Measurements from ENCODE around the gene TRMU. TPM values are rescaled to one million over a fixed set of nuclear protein-coding genes. Genes with fewer than 3 reads are reported as not detected.

The TRMU gene, protein sequence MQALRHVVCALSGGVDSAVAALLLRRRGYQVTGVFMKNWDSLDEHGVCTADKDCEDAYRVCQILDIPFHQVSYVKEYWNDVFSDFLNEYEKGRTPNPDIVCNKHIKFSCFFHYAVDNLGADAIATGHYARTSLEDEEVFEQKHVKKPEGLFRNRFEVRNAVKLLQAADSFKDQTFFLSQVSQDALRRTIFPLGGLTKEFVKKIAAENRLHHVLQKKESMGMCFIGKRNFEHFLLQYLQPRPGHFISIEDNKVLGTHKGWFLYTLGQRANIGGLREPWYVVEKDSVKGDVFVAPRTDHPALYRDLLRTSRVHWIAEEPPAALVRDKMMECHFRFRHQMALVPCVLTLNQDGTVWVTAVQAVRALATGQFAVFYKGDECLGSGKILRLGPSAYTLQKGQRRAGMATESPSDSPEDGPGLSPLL
- total RNA-seq = 10 to 100 TPM; 27.5 to 41.9 TPM
- long read RNA-seq, transcript TRMU-201 (11 exons, 1,940 nt) = major isoform, 33 of 108 reads
- long read RNA-seq, transcript TRMU-204 (10 exons, 1,793 nt) = minor isoform, 9 of 108 reads
- long read RNA-seq, partial matches to known transcripts = 8 of 108 reads
- long read RNA-seq, other reads (novel, unspliced or antisense) = 43 of 108 reads

DNA sequence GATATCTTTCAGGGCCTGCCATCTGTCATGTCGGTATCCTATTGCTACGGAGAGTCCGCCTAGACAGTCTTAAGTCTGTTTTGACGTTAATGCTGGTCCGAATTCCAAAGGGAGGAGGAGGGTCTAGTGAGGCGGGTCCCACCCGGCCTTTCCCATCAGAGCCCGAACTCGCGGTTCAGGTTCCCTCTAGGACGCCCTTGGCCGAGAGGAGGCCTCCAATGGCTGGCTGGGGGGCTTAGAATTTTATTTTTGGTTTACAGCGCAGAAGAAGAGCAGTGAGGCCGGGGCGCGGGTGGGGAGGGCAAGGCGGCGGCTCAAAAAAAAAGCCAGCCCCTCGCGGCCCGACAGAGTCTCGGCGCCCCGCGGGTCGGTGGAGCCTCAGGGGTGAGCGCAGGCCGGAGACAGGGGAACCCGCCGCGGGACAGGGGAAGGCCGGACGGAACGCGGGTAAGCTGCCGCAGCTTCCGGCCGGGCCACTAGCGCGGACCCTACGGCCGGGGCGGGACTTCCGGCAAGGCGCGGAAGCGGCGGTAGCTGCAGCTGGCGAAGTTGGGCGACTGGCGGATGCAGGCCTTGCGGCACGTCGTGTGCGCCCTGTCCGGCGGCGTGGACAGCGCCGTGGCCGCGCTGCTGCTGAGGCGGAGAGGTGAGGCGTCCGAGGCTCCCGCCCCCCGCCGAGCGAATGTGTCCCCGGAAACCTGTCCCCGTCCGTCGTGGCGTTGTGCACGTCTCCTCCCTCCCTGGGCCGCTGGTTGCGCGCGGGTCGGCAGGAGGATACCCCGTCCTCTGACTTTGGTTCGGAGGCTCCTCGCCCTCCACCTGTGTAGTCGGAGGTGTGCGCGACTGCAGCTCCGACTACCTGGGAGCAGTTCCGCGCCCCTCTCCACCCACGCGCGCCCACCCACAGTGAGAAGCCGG, at the start of gene TRMU:
Gene TRMU (plus strand): TSS at position 514 of the 918 bp plus-strand sequence. CDS start 51 bp downstream, at position 565.
- intact Hi-C loops (cut with DNase I) = no loop called here
- ATAC-seq = peak; percentile 97

DNA sequence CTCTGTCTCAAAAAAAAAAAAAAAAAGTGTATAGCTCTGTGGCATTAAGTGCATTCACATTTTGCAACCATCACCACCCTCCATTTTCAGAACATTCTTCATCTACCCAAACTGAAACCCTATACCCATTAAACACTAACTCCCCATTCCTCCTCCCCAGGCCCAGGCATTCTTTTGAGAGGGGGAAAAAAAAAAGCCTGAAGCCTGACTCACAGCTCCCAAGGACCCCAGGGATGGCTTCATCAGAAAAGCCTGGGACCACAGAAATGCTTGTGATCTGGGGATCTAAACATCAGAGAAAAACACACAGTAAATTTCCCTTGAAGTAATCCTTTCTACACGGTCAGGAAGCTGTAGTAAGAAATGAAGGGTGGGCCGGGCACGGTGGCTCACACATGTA, 49.5 kb upstream of the TRMU start:
- ATAC-seq (no peak), DNase-seq (no peak)
- intact Hi-C loops (cut with DNase I) = loop anchor here in 1 of 2 donors (5.0 kb wide), 1 partner anchor 34 kb away; the partner anchor contains the start of gene CDPF1

More for the DNA sequence above, at the start of gene TRMU:
- DNase-seq = peak; percentile 92

DNA sequence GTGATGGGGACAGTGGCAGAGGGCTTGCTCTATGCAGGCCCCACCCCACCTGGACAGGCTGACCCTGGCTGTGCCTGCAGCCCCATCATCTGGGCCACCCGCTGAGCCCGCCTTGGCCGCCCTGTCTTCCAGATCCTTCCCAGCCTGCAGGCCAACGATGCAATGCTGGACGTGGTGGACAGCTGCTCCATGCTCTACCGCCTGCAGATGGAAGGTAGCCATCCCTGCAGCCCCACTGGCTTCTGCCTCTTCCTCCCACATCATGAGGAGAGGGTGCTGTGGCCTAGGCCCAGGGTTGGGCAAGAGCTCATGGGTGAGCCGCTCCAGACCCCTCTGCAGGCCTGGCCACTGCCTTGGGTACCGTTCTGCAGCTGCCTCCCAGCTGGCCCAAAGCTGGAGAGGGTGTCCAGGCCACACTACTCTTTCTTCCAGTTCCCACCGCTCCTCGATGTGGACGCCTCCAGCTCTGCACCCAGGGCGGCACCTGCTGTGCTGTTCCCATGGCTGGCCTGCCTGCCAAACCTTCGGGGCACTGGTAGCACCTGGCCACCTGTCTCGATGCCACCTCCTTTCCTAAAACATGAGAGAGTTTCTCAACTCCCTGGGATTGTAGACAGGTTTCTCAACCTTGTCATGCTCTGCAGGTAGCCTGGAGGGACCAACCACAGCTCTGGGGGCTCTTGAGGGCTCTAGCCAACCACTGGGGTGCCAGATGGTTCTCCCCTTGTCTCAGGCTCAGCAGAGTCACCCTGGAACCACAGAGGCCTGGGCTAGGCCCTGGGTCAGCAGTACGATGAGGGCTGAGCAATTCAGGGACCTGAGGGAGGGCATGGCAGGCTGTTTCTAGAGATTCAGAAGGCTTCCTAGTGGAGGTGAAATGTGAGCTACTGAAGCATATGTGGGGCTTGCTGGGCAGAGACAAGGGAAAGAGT, 48.3 kb upstream of the TRMU start:
- intact Hi-C loops (cut with DNase I) = loop anchor here in 1 of 2 donors (5.0 kb wide), 1 partner anchor 35 kb away; the partner anchor contains the start of gene CDPF1
- ATAC-seq (no peak), DNase-seq (peak; percentile 13)

DNA sequence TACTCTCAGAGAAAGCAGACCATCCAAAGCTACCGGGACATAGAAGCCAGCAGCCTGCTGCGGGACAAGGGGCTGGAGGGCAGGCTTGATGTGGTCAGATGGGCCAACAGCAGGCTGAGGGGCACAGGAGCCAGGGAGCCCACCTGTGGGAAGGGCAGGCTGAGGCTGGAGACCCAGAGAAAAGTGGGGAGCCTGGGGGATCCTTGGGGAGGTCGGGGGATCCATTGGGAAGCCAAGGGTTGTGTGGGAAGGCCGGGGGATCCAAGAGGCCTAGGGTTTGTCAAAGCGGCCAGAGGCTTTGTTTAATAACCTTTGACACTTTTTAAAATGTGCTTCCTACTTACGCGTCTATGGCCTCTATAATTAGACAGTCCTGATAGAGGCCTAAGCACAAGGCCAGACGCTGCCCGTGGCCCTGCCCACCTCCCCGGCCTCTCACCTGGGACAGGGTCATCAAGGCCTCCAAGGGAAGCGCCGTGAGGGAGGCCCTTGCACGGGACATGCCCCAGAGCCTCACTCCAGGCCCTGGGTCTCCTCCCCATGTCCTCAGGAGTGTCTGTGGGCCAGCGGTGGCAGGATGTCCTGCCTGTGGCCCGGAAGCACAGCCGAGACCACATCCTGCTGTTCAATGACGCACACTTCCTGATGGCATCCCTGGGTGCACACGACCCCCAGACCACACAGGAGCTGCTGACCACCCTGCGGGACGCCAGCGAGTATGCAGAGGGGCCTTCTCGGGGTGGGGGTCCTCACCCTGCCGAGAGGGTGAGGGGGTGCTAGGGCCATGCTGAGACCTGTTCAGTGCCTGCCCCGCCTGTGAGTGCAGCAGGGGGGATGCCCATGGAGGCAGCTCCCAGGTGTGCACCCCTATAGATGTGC, 47.4 kb upstream of the TRMU start:
- DNase-seq = peak; percentile 46
- peak; percentile 22 to 31 for ATAC-seq
- intact Hi-C loops (cut with DNase I) = loop anchor here in 1 of 2 donors (5.0 kb wide), 1 partner anchor 36 kb away; the partner anchor contains the start of gene CDPF1

DNA sequence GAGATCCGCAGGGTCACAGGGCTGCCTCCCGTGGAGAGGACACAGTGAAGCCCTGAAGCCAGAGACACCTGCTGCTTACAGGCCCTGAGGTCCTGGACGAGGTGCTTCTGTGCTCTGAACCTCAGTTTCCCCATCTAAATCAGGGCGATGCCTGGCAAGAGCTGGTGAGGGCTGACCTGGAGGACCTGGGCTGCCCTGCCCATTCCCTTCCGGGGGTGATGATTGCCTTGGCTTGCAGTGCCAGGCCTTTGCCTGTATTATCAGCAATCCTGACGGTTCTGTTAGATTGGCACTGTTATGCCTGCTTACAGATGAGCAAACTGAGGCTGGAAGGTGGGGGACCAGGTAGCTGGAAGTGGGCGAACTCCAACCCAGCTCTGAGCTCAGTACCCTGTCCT, 46.7 kb upstream of the TRMU start:
- no peak for DNase-seq
- intact Hi-C loops (cut with DNase I) = loop anchor here in 1 of 2 donors (5.0 kb wide), 1 partner anchor 37 kb away; the partner anchor contains the start of gene CDPF1
- ATAC-seq = no peak

DNA sequence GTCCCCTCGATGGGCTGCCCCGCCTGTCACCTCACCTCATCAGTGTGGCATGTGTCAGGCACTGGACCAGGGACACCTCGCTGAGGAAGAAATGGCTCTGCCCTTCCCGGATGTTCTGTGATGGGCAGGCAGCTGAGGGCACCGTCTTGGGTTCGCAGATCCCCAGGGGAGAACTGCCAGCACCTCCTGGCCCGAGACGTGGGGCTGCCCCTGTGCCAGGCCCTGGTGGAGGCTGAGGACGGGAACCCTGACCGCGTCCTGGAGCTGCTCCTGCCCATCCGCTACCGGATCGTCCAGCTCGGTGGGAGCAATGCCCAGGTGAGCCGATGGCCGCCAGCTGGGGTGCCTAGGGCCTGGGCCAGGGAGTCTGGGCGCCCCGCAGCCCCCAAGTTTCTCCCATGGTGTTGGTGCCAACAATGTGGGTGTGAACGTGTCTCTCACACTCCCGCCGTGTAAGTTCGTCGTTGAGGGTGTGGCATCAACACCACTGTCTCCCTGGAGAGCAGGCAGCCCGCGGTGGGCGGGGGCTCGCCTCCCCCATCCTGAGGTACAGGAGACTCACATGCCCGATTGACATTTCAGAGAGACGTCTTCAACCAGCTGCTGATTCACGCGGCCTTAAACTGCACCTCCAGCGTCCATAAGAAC, 46.1 kb upstream of the TRMU start:
- ATAC-seq (peak; percentile 13 to 60), DNase-seq (no peak)
- intact Hi-C loops (cut with DNase I) = loop anchor here in 1 of 2 donors (5.0 kb wide), 1 partner anchor 37 kb away; the partner anchor contains the start of gene CDPF1

DNA sequence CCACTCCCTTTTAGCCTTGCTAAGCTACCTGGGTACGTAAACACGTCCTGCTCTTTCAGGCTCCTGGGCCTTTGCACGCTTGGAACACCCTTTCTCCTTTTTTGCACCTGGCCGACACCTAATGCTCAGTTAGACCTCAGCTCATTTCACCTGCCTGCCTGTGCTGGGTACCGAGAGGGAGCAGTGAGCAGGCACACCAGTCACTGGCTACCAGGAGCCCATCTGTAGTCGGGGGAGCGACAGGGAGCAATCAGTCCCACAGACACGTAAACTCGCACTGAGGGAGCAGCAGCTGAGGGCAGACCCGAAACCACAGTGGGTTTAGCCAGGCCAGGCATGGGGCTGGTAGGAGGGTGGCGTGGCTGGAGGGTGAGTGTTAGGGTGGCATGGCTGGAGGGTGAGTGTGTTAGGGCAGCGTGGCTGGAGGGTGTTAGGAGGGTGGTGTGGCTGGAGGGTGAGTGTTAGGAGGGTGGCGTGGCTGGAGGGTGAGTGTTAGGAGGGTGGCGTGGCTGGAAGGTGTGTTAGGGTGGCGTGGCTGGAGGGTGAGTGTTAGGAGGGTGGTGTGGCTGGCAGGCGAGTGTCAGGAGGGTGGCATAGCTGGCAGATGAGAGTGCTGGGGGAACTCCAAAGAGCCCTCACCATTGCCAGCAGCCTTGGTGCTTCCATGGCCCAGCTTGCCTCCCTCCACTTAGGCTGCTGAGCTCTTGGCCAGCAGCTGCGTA, 45.2 kb upstream of the TRMU start:
- ATAC-seq = peak; percentile 58 to 62
- peak; percentile 50 for DNase-seq
- intact Hi-C loops (cut with DNase I) = no loop called here

DNA sequence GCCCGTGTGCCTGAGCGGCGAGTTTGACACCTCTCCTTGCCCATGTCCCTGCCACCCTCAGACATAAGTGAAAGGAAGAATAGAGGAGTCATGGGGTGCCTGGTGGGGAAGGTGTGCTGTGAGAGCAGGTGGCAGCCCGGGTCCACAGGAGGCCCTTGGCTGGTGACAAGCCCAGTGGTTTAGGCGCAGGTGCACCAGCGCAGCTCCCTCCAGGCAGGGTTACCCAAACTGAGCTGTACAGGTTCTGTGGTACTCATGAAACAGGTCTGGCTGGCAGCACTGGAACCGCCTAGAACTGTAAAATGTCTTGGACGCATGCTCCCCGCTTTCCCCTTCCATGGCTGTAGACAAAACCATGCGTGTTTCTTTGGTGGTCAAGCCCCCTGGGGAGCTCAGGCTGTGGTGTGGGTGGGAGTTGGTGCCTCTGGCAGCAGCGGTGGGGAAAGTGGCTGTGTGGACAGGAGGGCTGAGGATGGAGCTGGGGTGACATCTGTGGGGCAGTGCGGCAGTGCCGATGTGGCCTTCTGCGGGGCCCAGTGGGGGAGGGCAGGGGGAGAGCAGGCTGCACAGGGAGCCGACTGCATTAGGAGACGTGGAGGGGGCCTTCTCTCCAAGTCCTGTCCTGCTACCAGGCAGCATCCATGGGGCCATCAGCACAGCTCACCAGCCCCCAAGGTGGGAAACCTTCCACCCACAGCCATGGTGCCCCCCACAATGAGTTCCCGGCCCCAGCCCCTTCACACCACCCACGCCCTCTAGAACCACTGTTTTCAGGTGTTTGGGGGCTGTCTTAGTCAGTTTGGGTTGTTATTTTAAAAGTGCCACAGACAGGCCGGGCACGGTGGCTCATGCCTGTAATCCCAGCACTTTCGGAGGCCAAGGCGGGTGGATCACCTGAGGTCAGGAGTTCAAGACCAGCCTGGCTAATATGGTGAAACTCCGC, 44.4 kb upstream of the TRMU start:
- DNase-seq (no peak), ATAC-seq (no peak)
- intact Hi-C loops (cut with DNase I) = no loop called here

DNA sequence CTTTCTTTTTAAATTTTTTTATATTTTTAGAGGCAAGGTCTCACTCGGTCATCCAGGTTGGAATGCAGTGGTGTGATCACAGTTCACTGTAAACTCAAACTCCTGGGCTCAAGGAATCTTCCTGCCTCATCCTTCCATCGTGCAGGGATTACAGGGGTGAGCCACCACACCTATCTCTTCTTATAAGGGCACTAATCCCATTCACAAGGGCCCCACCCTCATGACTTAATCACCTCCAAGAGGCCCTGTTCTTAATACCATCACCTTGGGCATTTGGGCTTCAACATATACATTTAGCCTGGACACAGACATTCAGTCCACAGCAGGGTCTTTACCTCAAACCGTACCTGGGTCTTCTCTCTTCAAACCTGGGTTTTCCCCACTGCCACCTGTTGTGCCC, 43.3 kb upstream of the TRMU start:
- intact Hi-C loops (cut with DNase I) = no loop called here
- ATAC-seq (no peak), DNase-seq (no peak)

DNA sequence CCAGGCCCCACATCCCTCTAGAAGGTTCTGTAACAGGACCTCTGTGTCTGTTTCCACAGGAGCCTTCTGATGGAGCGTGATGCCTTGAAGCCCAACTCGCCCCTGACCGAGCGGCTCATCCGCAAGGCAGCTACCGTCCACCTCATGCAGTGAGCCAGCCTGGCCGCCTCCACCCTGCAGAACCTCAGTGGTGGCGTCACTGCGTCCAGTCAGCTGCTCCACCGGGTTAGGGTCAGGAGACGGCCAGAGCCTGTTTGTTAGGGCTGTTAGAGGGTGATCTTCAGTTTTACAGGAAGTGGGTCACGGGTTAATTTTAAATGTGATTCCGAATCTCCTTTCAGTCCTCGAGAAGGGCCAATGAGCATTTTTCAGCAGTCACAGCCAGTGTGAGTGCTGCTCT, 42.8 kb upstream of the TRMU start:
- DNase-seq (no peak), ATAC-seq (no peak)
- intact Hi-C loops (cut with DNase I) = no loop called here

DNA sequence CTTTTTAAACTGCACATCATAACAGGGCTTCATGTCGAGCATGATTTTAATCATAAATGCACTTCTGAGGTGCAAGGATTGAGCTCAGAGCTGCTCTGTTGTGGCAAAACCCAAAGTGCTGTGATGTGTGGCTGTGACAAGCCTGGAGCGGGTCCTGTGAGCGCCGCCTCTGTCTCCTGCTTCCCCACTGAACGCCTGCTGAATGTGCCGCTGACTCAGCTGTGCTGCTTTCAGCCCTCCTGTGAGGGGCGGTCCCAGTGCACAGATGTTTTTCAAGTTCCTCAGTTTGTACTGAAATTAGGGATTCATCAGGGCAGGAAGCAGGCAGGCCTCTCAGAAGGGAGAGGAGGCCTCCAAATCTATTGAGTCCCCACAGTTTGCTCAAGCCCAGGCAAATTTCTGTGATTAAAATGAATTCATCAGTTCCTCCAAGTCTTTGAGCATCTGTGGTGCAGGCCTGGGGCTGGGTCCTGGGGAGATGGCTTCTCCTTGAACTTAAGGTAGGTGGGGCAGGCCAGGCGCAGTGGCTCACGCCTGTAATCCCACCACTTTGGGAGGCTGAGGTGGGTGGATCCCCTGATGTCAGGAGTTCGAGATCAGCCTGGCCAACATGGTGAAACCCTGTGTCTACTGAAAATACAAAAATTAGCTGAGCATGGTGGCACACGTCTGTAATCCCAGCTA, 41.8 kb upstream of the TRMU start:
- ATAC-seq = no peak
- peak; percentile 57 for DNase-seq
- intact Hi-C loops (cut with DNase I) = no loop called here

DNA sequence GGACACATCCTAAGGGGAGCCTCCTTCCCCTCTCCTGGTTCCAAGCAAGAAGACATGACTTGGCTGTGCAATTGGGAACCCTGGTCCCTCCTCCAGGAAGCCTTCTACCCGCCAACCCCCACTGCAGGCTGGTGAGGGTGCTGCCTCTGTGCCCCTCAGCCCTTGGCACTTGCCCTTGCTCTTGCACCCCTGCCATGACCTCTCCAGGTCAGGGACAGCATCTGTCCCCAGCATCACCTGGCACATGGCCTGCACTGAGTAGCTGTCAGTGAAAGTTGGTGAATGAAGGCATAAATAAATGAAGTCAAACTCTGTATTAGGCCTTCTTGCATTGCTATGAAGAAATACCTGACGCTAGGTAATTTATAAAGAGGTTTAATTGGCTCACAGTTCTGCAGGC, 40.7 kb upstream of the TRMU start:
- DNase-seq = no peak
- ATAC-seq = no peak
- intact Hi-C loops (cut with DNase I) = loop anchor here in 1 of 2 donors (5.0 kb wide), 1 partner anchor 172 kb away; no protein-coding TSS in a partner anchor

DNA sequence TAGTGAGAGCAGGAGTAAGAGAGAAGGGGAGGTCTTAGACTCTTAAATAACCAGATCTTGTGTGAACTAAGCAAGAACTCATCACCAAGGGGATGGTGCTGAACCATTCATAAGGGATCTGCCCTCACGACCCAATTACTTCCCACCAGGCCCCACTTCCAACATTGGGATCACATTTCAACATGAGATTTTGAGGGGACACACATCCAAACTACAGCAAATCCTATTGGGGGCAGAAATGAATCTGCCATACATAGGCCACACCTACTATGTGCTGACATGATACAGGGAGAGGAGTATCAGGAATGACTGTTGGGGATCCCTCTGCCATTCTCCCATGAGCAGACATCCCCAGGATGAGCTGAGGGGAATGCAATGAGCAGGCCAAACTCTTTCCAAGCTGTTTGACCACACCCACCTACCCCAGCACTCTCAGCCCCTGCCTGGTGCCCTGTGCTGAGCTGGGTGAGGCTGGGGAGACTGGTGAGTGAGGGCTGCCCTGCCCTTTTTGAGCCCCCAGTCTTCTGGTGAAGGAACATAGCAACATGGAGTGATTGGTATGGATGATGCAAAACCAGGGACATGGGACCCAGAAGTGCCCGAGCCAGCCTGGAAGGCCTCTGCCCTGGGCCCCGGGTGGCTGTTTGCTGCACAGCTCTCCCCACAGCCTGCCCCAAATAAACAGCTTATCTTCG, 40.1 kb upstream of the TRMU start:
- DNase-seq = no peak
- intact Hi-C loops (cut with DNase I) = loop anchor here in 1 of 2 donors (5.0 kb wide), 1 partner anchor 173 kb away; no protein-coding TSS in a partner anchor
- ATAC-seq = no peak

All from left cardiac atrium (tissue), 4 donors.